ENCODE measurements around the gene GLRA3. TPM values are rescaled to one million over a fixed set of nuclear protein-coding genes. Genes with fewer than 3 reads are reported as not detected.
"Not testable (repeated sequence)": the region's sequence is repeated elsewhere in the genome, so short reads cannot be mapped to it uniquely, and the experiment has no call there.

GLRA3 gene
- not detected in 2 replicates for total RNA-seq (2014; rRNA removed; shearing (Covaris generic))

- peak; percentile 13 for DNase-seq (ENCODE audit: low read depth)
Observed at GRCh38 chr4:174828845-174829701, at the start of gene GLRA3. TSS of gene GLRA3 (minus strand) at chr4:174829247. CDS start at chr4:174828811, 436 bp downstream.

DNA sequence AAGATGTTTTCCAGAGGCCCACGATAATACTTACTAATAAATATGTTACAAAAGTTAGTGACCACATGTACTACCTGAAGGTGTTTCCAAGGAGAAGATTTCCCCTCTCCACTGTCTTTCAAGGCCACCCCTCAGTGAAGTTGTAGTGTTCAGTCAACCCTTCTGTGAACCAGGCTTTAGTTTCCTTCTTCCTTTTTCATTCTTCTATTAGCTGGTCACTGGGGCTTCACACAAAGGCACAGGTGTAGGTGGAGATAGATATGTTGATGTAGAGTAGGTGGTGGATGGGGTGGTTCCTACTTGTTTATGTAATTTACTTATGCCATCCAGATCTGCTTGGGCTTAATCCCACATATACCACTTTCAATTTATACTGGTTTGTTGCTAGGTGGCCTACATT is 45.9 kb upstream of the GLRA3 start:
- no peak for DNase-seq (ENCODE audit: low read depth)

- DNase-seq (ENCODE audit: low read depth) = peak; percentile 33
Observed at GRCh38 chr4:174873931-174874330, 44.9 kb upstream of the GLRA3 start.

GRCh38 chr4:174873146-174873545 is 44.1 kb upstream of the GLRA3 start:
- DNase-seq (ENCODE audit: low read depth) = not testable (repeated sequence)

DNA sequence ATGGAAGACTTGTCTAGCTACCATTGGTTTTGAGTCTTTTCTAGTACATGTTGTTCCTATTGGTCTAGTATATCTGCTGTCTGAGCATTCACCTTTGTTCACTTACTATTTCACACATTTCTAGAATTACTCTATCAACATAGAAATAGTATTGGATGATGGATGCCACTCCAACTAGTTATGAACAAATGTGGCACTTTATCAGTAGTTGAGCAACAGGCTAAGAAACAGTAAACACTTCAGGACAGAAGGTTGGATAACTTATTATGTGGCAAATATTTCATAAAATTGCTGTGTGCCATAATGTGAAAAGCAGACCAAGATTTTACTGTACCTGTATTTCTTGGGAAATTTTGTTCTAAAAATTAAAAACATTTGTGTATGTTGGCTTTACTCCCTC is 42.4 kb upstream of the GLRA3 start:
- no peak for DNase-seq (ENCODE audit: low read depth)

- no peak for DNase-seq (ENCODE audit: low read depth)
Observed at GRCh38 chr4:174870311-174870710, 41.3 kb upstream of the GLRA3 start.

- peak; percentile 79 for DNase-seq (ENCODE audit: low read depth)
Observed at GRCh38 chr4:174869339-174869738, 40.3 kb upstream of the GLRA3 start.

DNA sequence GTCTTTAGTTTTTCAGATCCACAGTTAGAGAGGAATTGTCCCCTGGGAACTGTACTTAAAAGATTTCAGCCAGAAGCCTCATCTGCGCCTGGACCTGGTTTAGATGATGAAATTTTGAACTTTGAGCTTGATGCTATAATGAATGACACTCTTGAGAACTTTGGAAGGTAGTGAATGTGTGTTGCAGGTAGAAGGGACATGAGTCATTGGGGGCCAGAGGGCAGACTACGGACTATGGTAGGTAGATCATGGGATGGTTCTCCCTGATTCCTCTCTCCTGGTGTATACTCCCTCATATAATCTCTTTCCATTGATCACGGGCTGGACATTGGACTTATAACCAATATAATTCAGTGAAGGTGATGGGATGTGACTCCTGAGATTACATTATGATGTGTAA is 38.9 kb upstream of the GLRA3 start:
- DNase-seq (ENCODE audit: low read depth) = no peak

- DNase-seq (ENCODE audit: low read depth) = peak; percentile 47
Observed at GRCh38 chr4:174865418-174865985, 36.5 kb upstream of the GLRA3 start.

DNA sequence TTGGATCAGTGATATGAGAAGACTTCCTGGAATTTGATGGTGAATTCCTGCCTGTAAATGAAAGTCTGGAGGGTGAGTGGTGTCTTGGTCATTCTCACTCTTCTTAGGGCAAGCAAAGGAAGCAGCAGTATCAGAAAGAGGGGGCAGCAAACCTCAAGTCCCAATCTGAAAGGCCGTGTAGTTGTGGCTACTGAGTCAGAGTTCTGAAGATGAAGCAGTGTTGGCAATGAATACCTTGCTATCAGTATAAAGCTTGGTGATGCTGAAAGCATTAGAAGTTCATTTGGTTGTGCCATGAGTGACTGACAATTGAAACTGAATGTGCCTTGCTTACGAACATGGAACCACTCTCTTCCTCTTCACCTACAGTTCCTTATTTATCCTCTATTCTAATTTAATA is 35.0 kb upstream of the GLRA3 start:
- no peak for DNase-seq (ENCODE audit: low read depth)

DNA sequence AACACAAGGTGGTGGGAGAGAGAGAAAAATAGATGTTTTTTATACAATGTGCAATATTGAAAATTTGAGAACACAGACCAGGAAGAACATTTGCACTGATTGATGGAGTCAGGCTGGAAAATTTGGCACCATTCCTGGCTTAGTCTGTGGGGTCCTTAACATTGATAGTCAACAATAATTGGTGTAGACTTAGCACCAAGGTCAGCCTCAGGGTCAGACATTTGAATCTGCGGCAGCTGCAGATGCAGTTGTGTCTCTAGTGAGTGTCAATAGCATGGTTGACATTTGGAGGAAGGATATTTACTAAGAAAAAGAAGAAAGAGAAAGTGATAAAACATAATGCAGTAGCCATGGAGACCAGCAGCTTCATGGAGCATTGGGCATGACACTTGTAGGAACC is 31.5 kb upstream of the GLRA3 start:
- DNase-seq (ENCODE audit: low read depth) = no peak

- no peak for DNase-seq (ENCODE audit: low read depth)
Observed at GRCh38 chr4:174859904-174860303, 30.9 kb upstream of the GLRA3 start.

DNA sequence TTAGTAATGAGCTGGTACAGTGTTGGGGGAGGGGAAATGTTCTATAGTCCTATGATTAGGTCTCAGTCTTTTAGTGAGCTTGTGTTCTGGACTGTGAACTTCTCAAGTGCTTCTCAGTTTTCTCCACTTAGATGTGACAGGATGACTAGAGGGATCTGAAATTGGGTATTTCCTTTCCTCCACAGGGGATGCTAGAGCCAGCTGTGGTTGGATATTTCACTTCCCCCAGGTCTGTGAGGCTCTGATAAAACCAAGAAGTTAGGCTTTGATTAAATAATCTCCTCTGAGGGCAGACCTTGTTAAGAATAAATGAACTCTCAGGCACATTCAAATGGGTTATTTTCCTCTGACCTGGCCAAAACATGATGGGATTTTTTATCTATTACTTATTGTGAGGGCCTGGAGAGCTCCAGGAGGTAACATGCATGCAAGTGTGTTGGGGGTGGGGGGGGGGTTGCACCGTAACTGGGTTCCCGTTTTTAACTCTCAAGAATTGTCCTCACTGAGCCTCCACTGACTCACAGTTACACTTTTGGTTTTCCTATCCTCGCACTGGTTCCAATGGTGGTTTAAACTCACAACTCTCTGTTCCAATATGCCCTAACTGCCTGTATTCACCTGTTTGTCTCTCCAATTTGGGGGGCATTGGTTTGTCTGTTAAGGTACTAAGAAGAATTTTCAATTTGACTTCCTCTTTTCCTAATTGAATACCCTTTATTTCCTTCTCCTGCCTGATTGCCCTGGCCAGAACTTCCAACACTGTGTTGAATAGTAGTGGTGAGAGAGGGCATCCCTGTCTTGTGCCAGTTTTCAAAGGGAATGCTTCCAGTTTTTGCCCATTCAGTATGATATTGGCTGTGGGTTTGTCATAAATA is 28.1 kb upstream of the GLRA3 start:
- no peak for DNase-seq (ENCODE audit: low read depth)

DNA sequence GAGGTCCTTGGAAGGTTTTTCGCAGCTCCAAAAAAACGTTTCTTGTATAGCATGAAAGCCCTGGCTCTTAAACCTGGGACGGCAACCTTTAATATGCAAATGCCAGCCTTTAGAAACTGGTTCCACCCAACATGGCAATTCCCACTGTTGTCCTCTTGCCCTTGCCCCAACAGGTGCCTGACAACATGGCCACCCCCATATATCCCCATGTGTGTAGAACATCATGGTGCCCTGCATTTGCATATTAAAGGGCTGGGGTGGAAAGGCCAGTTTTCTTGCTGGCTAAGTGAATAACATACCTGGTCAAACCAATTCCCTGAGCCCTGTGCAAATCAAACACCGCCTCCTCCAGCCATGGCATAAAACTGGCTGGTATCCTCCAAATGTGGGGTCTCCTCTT is 26.0 kb upstream of the GLRA3 start:
- DNase-seq (ENCODE audit: low read depth) = no peak

GRCh38 chr4:174853629-174854028 is 24.6 kb upstream of the GLRA3 start:
- DNase-seq (ENCODE audit: low read depth) = no peak

DNA sequence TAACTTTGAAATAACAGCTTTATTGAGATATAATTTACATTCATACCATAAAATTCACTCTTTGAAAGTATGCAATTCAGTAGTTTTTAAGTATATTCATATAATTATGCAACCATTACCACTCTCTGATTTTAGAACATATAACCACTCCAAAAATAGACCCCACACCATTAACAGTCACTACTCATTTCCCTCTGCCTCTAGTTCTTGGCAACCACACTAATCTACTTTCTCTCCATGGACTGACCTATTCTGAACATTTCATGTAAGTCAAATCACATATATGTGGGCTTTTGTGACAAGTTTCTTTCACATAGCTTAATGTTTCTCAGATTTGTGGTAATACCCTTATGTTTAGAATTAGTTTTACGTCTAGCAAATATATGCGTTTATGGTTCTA is 19.5 kb upstream of the GLRA3 start:
- DNase-seq (ENCODE audit: low read depth) = no peak

GRCh38 chr4:174847801-174848427 is 18.9 kb upstream of the GLRA3 start:
- DNase-seq (ENCODE audit: low read depth) = peak; percentile 54

DNA sequence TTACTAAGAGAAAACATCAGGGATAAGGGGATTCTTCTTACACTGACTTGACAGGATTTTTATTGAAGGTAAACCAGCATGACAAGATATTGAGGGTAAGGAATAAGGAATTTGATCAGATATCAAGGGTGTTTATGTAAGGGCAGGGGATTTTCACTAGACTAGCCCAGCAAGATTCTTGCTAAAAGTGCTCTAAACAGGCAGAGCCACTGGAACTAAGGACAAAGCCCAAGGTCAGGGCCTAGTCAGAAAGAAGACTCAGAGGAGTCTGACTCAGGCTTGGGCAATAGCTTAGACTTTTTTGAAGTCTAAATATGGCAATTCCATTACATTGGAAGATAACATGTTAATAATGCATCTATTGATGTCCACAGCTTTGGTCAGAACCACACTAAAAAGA is 6.5 kb upstream of the GLRA3 start:
- peak; percentile 5 for DNase-seq (ENCODE audit: low read depth)

- no peak for DNase-seq (ENCODE audit: low read depth)
Observed at GRCh38 chr4:174834477-174834876, 5.4 kb upstream of the GLRA3 start.

DNA sequence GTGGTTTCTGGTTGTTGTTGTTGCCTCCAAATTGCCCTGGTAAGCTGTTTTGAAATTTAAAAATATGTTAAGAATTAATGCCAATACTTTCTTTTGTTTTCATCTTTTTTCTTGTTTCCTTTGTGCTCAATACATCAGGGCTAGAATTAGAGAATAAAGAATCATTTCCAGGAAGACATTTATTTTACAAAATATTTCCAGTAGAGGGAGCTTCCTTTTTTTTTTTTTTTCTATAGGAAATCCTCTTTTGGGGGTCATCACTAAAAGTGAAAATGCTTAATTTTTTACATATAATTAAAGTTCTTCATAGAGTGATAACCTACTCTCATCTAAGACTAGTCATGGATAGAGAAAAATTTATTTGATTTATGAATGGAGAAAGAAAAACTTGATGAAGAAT is 2.4 kb downstream of the GLRA3 start:
- no peak for DNase-seq (ENCODE audit: low read depth)

- DNase-seq (ENCODE audit: low read depth) = no peak
Observed at GRCh38 chr4:174815282-174815681, 13.8 kb downstream of the GLRA3 start.

GRCh38 chr4:174813292-174813691 is 15.8 kb downstream of the GLRA3 start:
- DNase-seq (ENCODE audit: low read depth) = no peak
